HFF-Myc (cell line): ENCODE measurements around the gene TIGD2.

Experiments
- DNase-seq: peaks from one replicate; pipeline ENCODE4 v3.0.0-alpha.2; 2011; ENCODE audit warnings: low read depth; ENCODE audit errors: extremely low read depth
- H3K4me3 ChIP-seq: replicated peaks from 2 replicates; pipeline ENCODE4 v1.5.1; 2011; ENCODE audit warnings: low read depth, mild to moderate bottlenecking, control low read depth, low read length
- TF ChIP-seq, protein P1 (sequence below): IDR thresholded peaks from 2 replicates; pipeline ENCODE4 v1.5.1; 2012; ENCODE audit warnings: mild to moderate bottlenecking, low read depth, low read length, control low read depth; ENCODE audit errors: missing control alignments

TIGD2 gene

DNA sequence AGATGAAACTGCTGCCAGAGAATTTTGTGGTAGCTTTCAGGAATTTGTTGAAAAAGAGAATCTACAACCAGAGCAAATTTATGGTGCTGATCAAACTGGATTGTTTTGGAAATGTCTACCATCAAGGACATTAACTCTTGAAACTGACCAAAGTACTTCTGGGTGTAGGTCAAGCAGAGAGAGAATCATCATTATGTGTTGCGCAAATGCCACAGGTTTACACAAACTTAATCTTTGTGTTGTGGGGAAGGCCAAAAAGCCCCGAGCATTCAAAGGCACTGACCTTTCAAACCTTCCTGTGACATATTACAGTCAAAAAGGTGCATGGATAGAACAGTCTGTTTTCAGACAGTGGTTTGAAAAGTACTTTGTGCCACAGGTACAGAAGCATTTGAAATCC, 2.1 kb downstream of the TIGD2 start:
- TF ChIP-seq, protein P1, sequence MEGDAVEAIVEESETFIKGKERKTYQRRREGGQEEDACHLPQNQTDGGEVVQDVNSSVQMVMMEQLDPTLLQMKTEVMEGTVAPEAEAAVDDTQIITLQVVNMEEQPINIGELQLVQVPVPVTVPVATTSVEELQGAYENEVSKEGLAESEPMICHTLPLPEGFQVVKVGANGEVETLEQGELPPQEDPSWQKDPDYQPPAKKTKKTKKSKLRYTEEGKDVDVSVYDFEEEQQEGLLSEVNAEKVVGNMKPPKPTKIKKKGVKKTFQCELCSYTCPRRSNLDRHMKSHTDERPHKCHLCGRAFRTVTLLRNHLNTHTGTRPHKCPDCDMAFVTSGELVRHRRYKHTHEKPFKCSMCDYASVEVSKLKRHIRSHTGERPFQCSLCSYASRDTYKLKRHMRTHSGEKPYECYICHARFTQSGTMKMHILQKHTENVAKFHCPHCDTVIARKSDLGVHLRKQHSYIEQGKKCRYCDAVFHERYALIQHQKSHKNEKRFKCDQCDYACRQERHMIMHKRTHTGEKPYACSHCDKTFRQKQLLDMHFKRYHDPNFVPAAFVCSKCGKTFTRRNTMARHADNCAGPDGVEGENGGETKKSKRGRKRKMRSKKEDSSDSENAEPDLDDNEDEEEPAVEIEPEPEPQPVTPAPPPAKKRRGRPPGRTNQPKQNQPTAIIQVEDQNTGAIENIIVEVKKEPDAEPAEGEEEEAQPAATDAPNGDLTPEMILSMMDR = no peak
- no peak overlapping the region for H3K4me3 ChIP-seq
- no peak for DNase-seq

DNA sequence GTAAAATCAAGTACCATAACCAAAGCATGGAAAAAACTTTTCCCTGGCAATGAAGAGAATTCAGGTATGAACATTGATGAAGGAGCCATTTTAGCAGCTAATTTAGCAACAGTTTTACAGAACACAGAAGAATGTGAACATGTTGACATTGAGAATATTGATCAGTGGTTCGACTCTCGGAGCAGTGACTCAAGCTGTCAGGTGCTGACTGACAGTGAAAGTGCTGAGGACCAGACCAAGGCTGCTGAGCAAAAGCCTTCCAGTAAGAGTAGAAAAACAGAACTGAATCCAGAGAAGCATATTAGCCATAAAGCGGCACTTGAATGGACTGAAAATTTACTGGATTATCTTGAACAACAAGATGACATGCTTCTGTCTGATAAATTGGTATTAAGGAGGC, 2.8 kb downstream of the TIGD2 start:
- no peak overlapping the region for H3K4me3 ChIP-seq

DNA sequence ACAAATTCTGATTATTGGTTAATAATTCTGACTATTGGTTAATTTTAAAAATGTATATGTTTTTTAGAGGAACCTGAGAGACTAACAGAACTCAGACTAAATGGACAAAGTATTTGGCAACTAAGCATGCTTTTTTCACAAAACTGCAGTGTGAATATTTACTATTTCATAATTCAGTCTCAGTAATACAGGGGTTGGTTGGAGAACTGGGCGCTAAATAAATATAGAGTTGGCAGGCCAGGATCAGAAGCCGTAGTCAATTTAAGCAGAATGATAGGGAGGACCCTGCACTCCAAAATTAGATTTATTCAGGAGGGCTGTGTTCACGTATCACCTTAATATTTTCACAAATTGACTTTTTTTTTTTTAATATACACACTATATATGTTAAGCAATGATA, 5.8 kb downstream of the TIGD2 start:
- TF ChIP-seq, protein P1 = no peak
- DNase-seq = no peak
- no peak overlapping the region for H3K4me3 ChIP-seq

More for the DNA sequence above, 2.8 kb downstream of the TIGD2 start:
- DNase-seq = no peak
- TF ChIP-seq, protein P1 = no peak

DNA sequence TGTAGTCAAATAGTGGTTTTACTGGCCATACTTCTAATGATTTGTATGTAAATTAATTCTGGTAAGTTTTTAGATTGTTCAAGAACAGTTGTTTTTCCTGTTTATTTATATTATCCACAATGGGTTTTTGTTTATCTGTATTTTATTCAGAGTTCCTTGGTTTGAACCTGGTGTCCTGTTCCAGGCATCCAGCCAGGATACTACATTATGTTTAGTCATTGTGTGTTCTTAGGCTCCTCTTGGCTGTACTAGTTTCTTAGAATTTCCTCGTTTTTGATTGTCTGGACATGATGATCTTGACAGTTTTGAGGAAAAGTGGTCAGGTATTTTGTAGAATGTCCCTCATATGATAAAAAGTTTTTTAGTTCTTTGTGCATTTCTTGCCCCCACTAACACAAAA, 7.8 kb downstream of the TIGD2 start:
- TF ChIP-seq, protein P1 = no peak
- H3K4me3 ChIP-seq = no peak overlapping the region
- DNase-seq = no peak

DNA sequence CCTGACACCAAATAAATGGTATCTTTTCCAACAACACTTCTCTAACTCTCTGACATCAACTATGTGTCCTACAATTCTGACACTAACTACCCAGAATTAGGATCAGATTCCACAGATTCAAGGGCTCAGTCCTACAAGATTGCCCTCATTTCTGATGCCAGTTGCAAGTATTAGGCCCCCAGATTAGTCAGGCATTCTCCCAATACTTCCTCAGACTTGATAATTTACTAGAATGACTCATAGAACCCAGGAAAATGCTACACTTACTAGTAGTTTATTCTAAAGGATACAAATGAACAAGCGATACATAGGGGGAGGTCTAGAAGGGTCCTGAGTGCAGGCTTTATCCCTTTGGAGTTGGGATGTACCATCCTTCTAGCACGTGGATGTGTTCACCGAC, 8.5 kb downstream of the TIGD2 start:
- no peak overlapping the region for H3K4me3 ChIP-seq
- TF ChIP-seq, protein P1 = no peak
- DNase-seq = no peak

DNA sequence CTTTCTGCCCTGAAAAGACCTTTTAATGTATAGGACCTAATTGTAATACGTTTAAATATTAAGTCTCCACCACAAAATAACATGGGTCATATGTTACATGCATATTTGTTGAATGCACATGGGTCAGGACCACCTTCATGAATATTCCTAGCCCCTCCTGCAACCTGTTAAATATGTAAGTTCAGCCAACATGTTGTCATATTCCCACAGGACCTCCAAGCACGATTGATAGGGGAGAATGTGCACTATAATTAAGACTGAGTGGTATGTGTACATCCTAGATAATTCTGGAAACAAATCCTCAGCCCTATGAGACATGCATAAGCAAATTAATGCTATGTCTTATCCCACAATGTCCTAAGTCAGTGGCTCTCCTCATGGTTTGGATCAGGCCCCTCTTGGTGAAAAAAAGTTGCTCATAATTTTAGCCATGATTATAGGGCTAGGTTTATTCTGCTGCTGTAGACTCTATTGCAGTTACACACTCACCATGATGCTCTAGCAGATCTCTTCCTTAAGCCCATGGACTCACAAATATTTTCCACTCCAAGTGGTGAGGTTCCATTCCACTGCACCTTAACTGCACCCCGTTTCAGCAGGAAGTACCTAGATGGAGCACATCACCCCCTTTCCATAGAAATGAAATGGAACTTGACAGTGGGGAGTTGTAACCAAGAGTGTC, 10.2 kb downstream of the TIGD2 start:
- H3K4me3 ChIP-seq = no peak overlapping the region
- DNase-seq = no peak
- TF ChIP-seq, protein P1 = no peak

DNA sequence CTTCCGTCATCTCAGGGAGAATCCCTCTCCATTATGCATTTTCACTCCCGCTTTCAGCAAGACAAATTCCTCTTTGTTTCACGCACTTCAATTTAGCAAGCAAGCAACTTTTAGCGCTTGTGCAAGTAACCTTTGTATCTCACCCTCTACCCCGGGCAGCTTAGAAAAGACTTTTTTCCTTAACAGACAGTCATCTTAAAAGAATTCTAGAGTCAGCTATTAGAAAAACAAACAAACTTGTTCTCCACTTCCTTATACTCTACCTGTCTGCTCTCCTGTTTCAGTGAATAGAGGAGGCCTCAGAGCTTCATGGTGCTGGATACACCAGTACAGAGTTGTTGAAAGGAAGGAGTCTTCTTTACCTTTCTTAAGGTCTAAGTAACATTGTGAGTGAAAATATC, 12.1 kb downstream of the TIGD2 start:
- DNase-seq = no peak
- TF ChIP-seq, protein P1 = no peak
- H3K4me3 ChIP-seq = no peak overlapping the region
